Measurements from ENCODE around the gene RUNDC1.
"Not testable (repeated sequence)": the region's sequence is repeated elsewhere in the genome, so short reads cannot be mapped to it uniquely, and the experiment has no call there.

RUNDC1 gene

GRCh38 chr17:42989141-42989540 is 8.8 kb downstream of the RUNDC1 start:
- DNase-seq (ENCODE audit: low read depth, low spot score), result no peak
- CTCF ChIA-PET, result interaction anchor here (4.5 kb wide), 1 partner anchor 9 kb away, joined by 35 read pairs; the partner anchor contains the start of gene RPL27
- POLR2A ChIA-PET, result no interaction called here
- H3K4me3 ChIP-seq (ENCODE audit: low read depth, low read length), result no peak overlapping the region
- no peak for TF ChIP-seq CTCF (IDR thresholded peaks at IDR 0.05; ENCODE audit: insufficient read depth, low read length, missing control alignments)

GRCh38 chr17:42989726-42990652 is 9.6 kb downstream of the RUNDC1 start:
- no peak for DNase-seq (ENCODE audit: low read depth, low spot score)
- CTCF ChIA-PET, result interaction anchor here (4.5 kb wide), 1 partner anchor 8 kb away, joined by 35 read pairs; the partner anchor contains the start of gene RPL27
- no peak overlapping the region for H3K4me3 ChIP-seq (ENCODE audit: low read depth, low read length)
- POLR2A ChIA-PET, result no interaction called here
- no peak for TF ChIP-seq CTCF (IDR thresholded peaks at IDR 0.05; ENCODE audit: insufficient read depth, low read length, missing control alignments)

GRCh38 chr17:42991471-42991870 is 11.1 kb downstream of the RUNDC1 start:
- no peak for DNase-seq (ENCODE audit: low read depth, low spot score)
- no peak overlapping the region for H3K4me3 ChIP-seq (ENCODE audit: low read depth, low read length)
- no peak for TF ChIP-seq CTCF (IDR thresholded peaks at IDR 0.05; ENCODE audit: insufficient read depth, low read length, missing control alignments)
- ChIA-PET CTCF (interaction anchor here (0.7 kb wide), 1 partner anchor 148 kb away, joined by 3 read pairs; no protein-coding TSS in a partner anchor), POLR2A (no interaction called here)

GRCh38 chr17:42992872-42993271 is 12.5 kb downstream of the RUNDC1 start:
- no peak for TF ChIP-seq CTCF (IDR thresholded peaks at IDR 0.05; ENCODE audit: insufficient read depth, low read length, missing control alignments)
- no peak overlapping the region for H3K4me3 ChIP-seq (ENCODE audit: low read depth, low read length)
- ChIA-PET POLR2A (interaction anchor here (0.6 kb wide), 1 partner anchor 17 kb away, joined by 3 read pairs; no protein-coding TSS in a partner anchor), CTCF (no interaction called here)
- no peak for DNase-seq (ENCODE audit: low read depth, low spot score)

- DNase-seq (ENCODE audit: low read depth, low spot score); H3K4me3 ChIP-seq (ENCODE audit: low read depth, low read length); POLR2A ChIA-PET: not testable (repeated sequence)
- CTCF ChIA-PET, result interaction anchor here (1.4 kb wide), 1 partner anchor 150 kb away, joined by 4 read pairs; no protein-coding TSS in a partner anchor
These were observed 13.5 kb downstream of the RUNDC1 start for GRCh38 chr17:42993913-42994312.

- no peak for DNase-seq (ENCODE audit: low read depth, low spot score)
- TF ChIP-seq CTCF (IDR thresholded peaks at IDR 0.05; ENCODE audit: insufficient read depth, low read length, missing control alignments), result no peak
- H3K4me3 ChIP-seq (ENCODE audit: low read depth, low read length), result peak overlapping the region; percentile 32
- ChIA-PET POLR2A (interaction anchor here (0.7 to 1.8 kb wide), 15 partner anchors 10 to 318 kb away, joined by 3 to 22 read pairs (median 5); partner anchors contain the start of genes AARSD1, BRCA1, IFI35 and PTGES3L), CTCF (interaction anchor here (0.7 to 3.0 kb wide), 27 partner anchors 9 to 419 kb away, joined by 3 to 35 read pairs (median 4); partner anchors contain the start of genes AOC2, BECN1, IFI35 and PTGES3L)
These were observed 17.1 kb downstream of the RUNDC1 start for GRCh38 chr17:42997390-42997983.

Measured in AG04449 (cell line).